GM12878 (cell line): ENCODE measurements around the gene STEAP2.

ENCODE experiments used
- EZH2 ChIP-seq: IDR thresholded peaks from 2 replicates; pipeline ENCODE4 v1.6.1; 2012; ENCODE audit warnings: low read depth, mild to moderate bottlenecking, control low read depth, inconsistent platforms, low read length, borderline replicate concordance; ENCODE audit not compliant: control insufficient read depth
- MTA3 ChIP-seq: IDR thresholded peaks from 2 replicates; pipeline ENCODE4 v1.6.1; 2012; ENCODE audit warnings: low read length, inconsistent platforms, borderline replicate concordance
- POLR2AphosphoS5 ChIP-seq: IDR thresholded peaks from 2 replicates; pipeline ENCODE4 v1.6.1; 2011; ENCODE audit warnings: mild to moderate bottlenecking, low read length, inconsistent platforms
- POU2F2 ChIP-seq: IDR thresholded peaks from 3 replicates; pipeline ENCODE4 v1.6.1; 2011; ENCODE audit warnings: low read depth, mild to moderate bottlenecking, low read length, borderline replicate concordance
- STAT1 ChIP-seq: fragments of 450-650 bp; conservative IDR thresholded peaks from 2 replicates; pipeline ENCODE4 v1.6.1; 2014; ENCODE audit warnings: antibody characterized with exemption, mild to moderate bottlenecking
- TF ChIP-seq, protein P1 (sequence below), 3 experiments: IDR thresholded peaks in 2 of 3; conservative IDR thresholded peaks in 1 of 3; 2 replicates each; pipeline ENCODE4 v1.5.1; 2011; ENCODE audit warnings: low read depth in 3 of 3, low read length in 3 of 3, mild to moderate bottlenecking in 3 of 3, control low read depth in 2 of 3, moderate library complexity in 2 of 3, inconsistent platforms in 1 of 3, mixed read lengths in 1 of 3; ENCODE audit not compliant: control insufficient read depth in 2 of 3, insufficient read depth in 1 of 3; ENCODE audit errors: extremely low read depth in 1 of 3
- TF ChIP-seq, protein P2 (sequence below): fragments of 450-650 bp; IDR thresholded peaks from 2 replicates; pipeline ENCODE4 v1.6.1; 2017; ENCODE audit warnings: low read depth, mild to moderate bottlenecking, moderate library complexity
- TF ChIP-seq, protein P3 (sequence below): fragments of 450-650 bp; IDR thresholded peaks from 2 replicates; pipeline ENCODE4 v1.6.1; 2016; ENCODE audit warnings: mild to moderate bottlenecking, moderate library complexity, borderline replicate concordance

DNA sequence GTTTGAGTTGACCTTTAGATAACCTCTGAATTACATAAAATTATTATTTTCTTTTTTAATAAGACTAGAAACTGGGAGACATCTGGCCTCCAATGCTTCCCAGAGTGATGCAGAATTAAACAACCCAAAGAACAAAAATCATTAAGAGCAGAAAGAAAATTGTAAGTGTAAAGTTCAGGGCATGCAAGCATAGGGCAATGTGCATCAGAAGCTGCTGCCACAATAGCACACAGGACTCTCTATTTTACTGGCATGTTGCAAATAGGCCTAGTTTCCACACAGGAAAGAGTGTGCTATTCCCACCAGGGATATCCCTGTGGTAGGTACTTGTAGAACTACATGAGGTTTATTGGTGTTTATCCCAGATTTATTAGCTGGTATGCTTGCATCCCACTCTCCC is 20.5 kb upstream of the STEAP2 start:
- TF ChIP-seq STAT1 (no peak), EZH2 (no peak), MTA3 (no peak), POU2F2 (no peak), POLR2AphosphoS5 (no peak)
- TF ChIP-seq, protein P1, sequence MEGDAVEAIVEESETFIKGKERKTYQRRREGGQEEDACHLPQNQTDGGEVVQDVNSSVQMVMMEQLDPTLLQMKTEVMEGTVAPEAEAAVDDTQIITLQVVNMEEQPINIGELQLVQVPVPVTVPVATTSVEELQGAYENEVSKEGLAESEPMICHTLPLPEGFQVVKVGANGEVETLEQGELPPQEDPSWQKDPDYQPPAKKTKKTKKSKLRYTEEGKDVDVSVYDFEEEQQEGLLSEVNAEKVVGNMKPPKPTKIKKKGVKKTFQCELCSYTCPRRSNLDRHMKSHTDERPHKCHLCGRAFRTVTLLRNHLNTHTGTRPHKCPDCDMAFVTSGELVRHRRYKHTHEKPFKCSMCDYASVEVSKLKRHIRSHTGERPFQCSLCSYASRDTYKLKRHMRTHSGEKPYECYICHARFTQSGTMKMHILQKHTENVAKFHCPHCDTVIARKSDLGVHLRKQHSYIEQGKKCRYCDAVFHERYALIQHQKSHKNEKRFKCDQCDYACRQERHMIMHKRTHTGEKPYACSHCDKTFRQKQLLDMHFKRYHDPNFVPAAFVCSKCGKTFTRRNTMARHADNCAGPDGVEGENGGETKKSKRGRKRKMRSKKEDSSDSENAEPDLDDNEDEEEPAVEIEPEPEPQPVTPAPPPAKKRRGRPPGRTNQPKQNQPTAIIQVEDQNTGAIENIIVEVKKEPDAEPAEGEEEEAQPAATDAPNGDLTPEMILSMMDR (IDR thresholded peaks at IDR 0.05 in 2 of 3, conservative IDR thresholded peaks at IDR 0.05 in 1 of 3; ENCODE audit: control insufficient read depth in 2 of 3, extremely low read depth in 1 of 3, insufficient read depth in 1 of 3, low read depth in 3 of 3, low read length in 3 of 3), result no peak
- TF ChIP-seq, protein P2, sequence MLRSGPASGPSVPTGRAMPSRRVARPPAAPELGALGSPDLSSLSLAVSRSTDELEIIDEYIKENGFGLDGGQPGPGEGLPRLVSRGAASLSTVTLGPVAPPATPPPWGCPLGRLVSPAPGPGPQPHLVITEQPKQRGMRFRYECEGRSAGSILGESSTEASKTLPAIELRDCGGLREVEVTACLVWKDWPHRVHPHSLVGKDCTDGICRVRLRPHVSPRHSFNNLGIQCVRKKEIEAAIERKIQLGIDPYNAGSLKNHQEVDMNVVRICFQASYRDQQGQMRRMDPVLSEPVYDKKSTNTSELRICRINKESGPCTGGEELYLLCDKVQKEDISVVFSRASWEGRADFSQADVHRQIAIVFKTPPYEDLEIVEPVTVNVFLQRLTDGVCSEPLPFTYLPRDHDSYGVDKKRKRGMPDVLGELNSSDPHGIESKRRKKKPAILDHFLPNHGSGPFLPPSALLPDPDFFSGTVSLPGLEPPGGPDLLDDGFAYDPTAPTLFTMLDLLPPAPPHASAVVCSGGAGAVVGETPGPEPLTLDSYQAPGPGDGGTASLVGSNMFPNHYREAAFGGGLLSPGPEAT, result no peak
- TF ChIP-seq, protein P3, sequence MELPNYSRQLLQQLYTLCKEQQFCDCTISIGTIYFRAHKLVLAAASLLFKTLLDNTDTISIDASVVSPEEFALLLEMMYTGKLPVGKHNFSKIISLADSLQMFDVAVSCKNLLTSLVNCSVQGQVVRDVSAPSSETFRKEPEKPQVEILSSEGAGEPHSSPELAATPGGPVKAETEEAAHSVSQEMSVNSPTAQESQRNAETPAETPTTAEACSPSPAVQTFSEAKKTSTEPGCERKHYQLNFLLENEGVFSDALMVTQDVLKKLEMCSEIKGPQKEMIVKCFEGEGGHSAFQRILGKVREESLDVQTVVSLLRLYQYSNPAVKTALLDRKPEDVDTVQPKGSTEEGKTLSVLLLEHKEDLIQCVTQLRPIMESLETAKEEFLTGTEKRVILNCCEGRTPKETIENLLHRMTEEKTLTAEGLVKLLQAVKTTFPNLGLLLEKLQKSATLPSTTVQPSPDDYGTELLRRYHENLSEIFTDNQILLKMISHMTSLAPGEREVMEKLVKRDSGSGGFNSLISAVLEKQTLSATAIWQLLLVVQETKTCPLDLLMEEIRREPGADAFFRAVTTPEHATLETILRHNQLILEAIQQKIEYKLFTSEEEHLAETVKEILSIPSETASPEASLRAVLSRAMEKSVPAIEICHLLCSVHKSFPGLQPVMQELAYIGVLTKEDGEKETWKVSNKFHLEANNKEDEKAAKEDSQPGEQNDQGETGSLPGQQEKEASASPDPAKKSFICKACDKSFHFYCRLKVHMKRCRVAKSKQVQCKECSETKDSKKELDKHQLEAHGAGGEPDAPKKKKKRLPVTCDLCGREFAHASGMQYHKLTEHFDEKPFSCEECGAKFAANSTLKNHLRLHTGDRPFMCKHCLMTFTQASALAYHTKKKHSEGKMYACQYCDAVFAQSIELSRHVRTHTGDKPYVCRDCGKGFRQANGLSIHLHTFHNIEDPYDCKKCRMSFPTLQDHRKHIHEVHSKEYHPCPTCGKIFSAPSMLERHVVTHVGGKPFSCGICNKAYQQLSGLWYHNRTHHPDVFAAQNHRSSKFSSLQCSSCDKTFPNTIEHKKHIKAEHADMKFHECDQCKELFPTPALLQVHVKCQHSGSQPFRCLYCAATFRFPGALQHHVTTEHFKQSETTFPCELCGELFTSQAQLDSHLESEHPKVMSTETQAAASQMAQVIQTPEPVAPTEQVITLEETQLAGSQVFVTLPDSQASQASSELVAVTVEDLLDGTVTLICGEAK, result no peak
